Caco-2 (cell line): ENCODE measurements around the gene LAGE3. TPM values are rescaled to one million over a fixed set of nuclear protein-coding genes. Genes with fewer than 3 reads are reported as not detected.
A peak's percentile ranks its signal among the peaks of the same experiment; 100 is the strongest.

Experiments
- BruUV-seq: library from RNA; stranded (reverse); fragments of 400-500 nt; replicated peaks from 2 replicates; lab custom pipeline; 2021; lab: Mats Ljungman, UMichigan
- CTCF ChIA-PET: fragments of 300-600 bp; sonication (Branson Sonifier 250); formaldehyde crosslinking; loops from one replicate; lab custom pipeline; 2022; ENCODE audit warnings: antibody characterized with exemption; lab: Charles Lee
- POLR2A ChIA-PET: fragments of 300-600 bp; sonication (Branson Sonifier 250); formaldehyde crosslinking; loops from one replicate; lab custom pipeline; 2022; ENCODE audit warnings: antibody characterized with exemption; lab: Charles Lee
- DNase-seq, 2 experiments: peaks; one replicate each; pipeline versions ENCODE4 v3.0.0 to v3.0.0-alpha.2; 2020 to 2022
- H3K27me3 ChIP-seq: replicated peaks from 2 replicates; pipeline ENCODE4 v1.6.0; 2011; ENCODE audit warnings: low read length; ENCODE audit not compliant: control insufficient read depth, insufficient read depth
- H3K36me3 ChIP-seq: 2 replicates; pipeline ENCODE4 v1.5.1; 2011; ENCODE audit warnings: low read length; ENCODE audit not compliant: control insufficient read depth, insufficient read depth
- H3K4me1 ChIP-seq: fragments of 250-450 bp; sonication (Bioruptor Pico); 2 replicates; pipeline ENCODE4 v1.5.1; 2020; ENCODE audit warnings: mild to moderate bottlenecking
- H3K4me3 ChIP-seq: 2 replicates; pipeline ENCODE4 v1.5.1; 2011; ENCODE audit warnings: low read depth, mild to moderate bottlenecking, control low read depth, low read length
- H3K9me3 ChIP-seq: fragments of 250-450 bp; sonication (Bioruptor Pico); 2 replicates; pipeline ENCODE4 v1.5.1; 2020; ENCODE audit warnings: mild to moderate bottlenecking, moderate library complexity
- H3K27ac Mint-ChIP-seq: one replicate; pipeline ENCODE4 v1.8.0; 2022; ENCODE audit warnings: mixed read lengths; ENCODE audit not compliant: unreplicated experiment
- H3K27me3 Mint-ChIP-seq: one replicate; pipeline ENCODE4 v1.8.0; 2022; ENCODE audit warnings: mixed read lengths; ENCODE audit not compliant: insufficient read depth, unreplicated experiment
- H3K36me3 Mint-ChIP-seq: one replicate; pipeline ENCODE4 v1.8.0; 2022; ENCODE audit warnings: mild to moderate bottlenecking, mixed read lengths; ENCODE audit not compliant: insufficient read depth, unreplicated experiment
- H3K4me1 Mint-ChIP-seq: one replicate; pipeline ENCODE4 v1.8.0; 2022; ENCODE audit warnings: low read depth, mixed read lengths; ENCODE audit not compliant: unreplicated experiment
- H3K4me3 Mint-ChIP-seq: one replicate; pipeline ENCODE4 v1.8.0; 2022; ENCODE audit warnings: mild to moderate bottlenecking, moderate library complexity, mixed read lengths; ENCODE audit not compliant: unreplicated experiment
- H3K9me3 Mint-ChIP-seq: one replicate; pipeline ENCODE4 v1.8.0; 2022; ENCODE audit warnings: mixed read lengths; ENCODE audit not compliant: unreplicated experiment
- CTCF ChIP-seq, 2 experiments: fragments of 200-600 bp in 1 of 2; IDR thresholded peaks; 1 replicate in 1 of 2; 2 replicates in 1 of 2; pipeline versions ENCODE4 v1.5.1 to v1.8.0; 2011 to 2022; ENCODE audit warnings: antibody characterized with exemption in 1 of 2, control low read depth in 1 of 2, inconsistent platforms in 1 of 2, low read depth in 1 of 2, low read length in 1 of 2, mild to moderate bottlenecking in 1 of 2, moderate library complexity in 1 of 2; ENCODE audit not compliant: insufficient read depth in 1 of 2, severe bottlenecking in 1 of 2, unreplicated experiment in 1 of 2
- intact Hi-C: fragments of 100-400 bp; cut with micrococcal nuclease; formaldehyde crosslinking; loops from one replicate; pipeline ENCODE4 v1.10.0; 2022; ENCODE audit not compliant: unreplicated experiment
- total RNA-seq: library from RNA; stranded (reverse); gene quantifications from 2 replicates; pipeline ENCODE4 v1.2.3, GENCODE V29; 2022

The LAGE3 gene
- total RNA-seq, 1 experiment from 2014 or later = 26.0 TPM

DNA sequence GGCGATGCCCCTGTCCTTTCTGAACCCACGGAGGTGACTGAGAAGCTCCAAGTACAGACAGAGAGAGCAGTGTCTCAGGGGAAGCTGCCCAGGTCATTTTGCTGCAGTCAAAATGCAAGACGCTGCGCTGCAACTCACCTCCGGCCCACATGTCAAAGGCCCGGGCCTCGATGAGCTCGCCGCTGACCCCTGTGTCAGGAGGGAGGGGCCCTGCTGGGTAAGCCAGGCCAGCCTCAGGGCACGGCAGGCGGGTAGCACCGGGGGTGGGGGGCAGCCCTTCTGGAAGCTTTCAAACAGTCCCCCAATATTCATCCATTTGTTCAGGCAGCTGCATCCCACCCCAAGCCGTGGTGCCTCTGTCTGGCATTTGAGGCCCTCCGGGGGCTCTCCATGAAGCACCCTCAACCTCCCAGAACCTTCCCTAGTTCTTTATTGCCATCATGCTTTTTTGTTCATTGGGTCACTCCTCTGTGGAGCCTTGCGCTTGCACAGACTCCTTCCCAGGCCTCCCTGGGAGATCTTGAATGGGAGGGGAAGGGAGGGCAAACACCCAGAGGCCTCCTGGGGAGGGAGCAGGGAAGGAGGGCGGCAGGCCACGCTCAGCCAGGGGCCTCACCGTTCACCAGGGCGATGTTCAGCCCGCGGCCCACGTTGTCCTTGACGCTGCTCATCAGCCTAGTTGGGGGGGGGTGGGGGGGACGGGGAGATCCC, 28.7 kb upstream of the LAGE3 start:
- intact Hi-C loops = no loop called here
- H3K4me3 Mint-ChIP-seq = no peak overlapping the region
- H3K27me3 Mint-ChIP-seq = no peaks in the 10 kb centered on the region
- no peaks in the 10 kb centered on the region for H3K9me3 Mint-ChIP-seq
- CTCF ChIA-PET = no interaction called here
- DNase-seq = no peak
- H3K36me3 Mint-ChIP-seq = peaks cover 4% of the 10 kb centered on the region
- no TSS peak for BruUV-seq
- Histone ChIP-seq H3K36me3 (no peaks in the 10 kb centered on the region), H3K4me1 (no peaks in the 10 kb centered on the region), H3K9me3 (no peaks in the 10 kb centered on the region), H3K27me3 (no peaks in the 10 kb centered on the region), H3K4me3 (no peak overlapping the region)
- POLR2A ChIA-PET = interaction anchor here (0.7 kb wide), 1 partner anchor 17 kb away, joined by 3 read pairs; the partner anchor contains the start of gene SLC10A3
- no peak overlapping the region for H3K27ac Mint-ChIP-seq
- no peaks in the 10 kb centered on the region for H3K4me1 Mint-ChIP-seq
- TF ChIP-seq CTCF (IDR thresholded peaks at IDR 0.05; ENCODE audit: insufficient read depth in 1 of 2, low read depth in 1 of 2, low read length in 1 of 2, severe bottlenecking in 1 of 2, unreplicated experiment in 1 of 2) = no peak

- ChIA-PET POLR2A (interaction anchor here (0.7 kb wide), 1 partner anchor 16 kb away, joined by 3 read pairs; the partner anchor contains the start of gene SLC10A3), CTCF (no interaction called here)
- H3K27me3 ChIP-seq = no peaks in the 10 kb centered on the region
- H3K4me3 ChIP-seq = no peak overlapping the region
- H3K4me1 ChIP-seq = no peaks in the 10 kb centered on the region
- Mint-ChIP-seq H3K36me3 (no peaks in the 10 kb centered on the region), H3K27ac (no peak overlapping the region), H3K4me3 (no peak overlapping the region), H3K4me1 (no peaks in the 10 kb centered on the region), H3K9me3 (no peaks in the 10 kb centered on the region), H3K27me3 (no peaks in the 10 kb centered on the region)
- TSS peak; percentile 23 for BruUV-seq
- DNase-seq = no peak
- no peak for TF ChIP-seq CTCF (IDR thresholded peaks at IDR 0.05; ENCODE audit: insufficient read depth in 1 of 2, low read depth in 1 of 2, low read length in 1 of 2, severe bottlenecking in 1 of 2, unreplicated experiment in 1 of 2)
- intact Hi-C loops = no loop called here
- no peaks in the 10 kb centered on the region for H3K9me3 ChIP-seq
- no peaks in the 10 kb centered on the region for H3K36me3 ChIP-seq
These were observed 27.6 kb upstream of the LAGE3 start for GRCh38 chrX:154506483-154507332.

- no peaks in the 10 kb centered on the region for H3K36me3 Mint-ChIP-seq
- intact Hi-C loops = no loop called here
These were observed 26.7 kb upstream of the LAGE3 start for GRCh38 chrX:154505734-154506133.

More at GRCh38 chrX:154505734-154506133, 26.7 kb upstream of the LAGE3 start:
- H3K4me3 ChIP-seq = no peak overlapping the region
- no peaks in the 10 kb centered on the region for H3K36me3 ChIP-seq
- POLR2A ChIA-PET = no interaction called here
- TF ChIP-seq CTCF (IDR thresholded peaks at IDR 0.05; ENCODE audit: insufficient read depth in 1 of 2, low read depth in 1 of 2, low read length in 1 of 2, severe bottlenecking in 1 of 2, unreplicated experiment in 1 of 2) = no peak
- H3K27me3 ChIP-seq = no peaks in the 10 kb centered on the region
- BruUV-seq = no TSS peak
- Mint-ChIP-seq H3K9me3 (no peaks in the 10 kb centered on the region), H3K27ac (no peak overlapping the region), H3K4me3 (no peak overlapping the region), H3K27me3 (no peaks in the 10 kb centered on the region), H3K4me1 (no peaks in the 10 kb centered on the region)
- no peak for DNase-seq
- no peaks in the 10 kb centered on the region for H3K4me1 ChIP-seq
- no peaks in the 10 kb centered on the region for H3K9me3 ChIP-seq
- CTCF ChIA-PET = no interaction called here
